H1 (cell line): ENCODE data around the gene AHDC1. TPM values are rescaled to one million over a fixed set of nuclear protein-coding genes. Genes with fewer than 3 reads are reported as not detected.

ENCODE experiments used
- JUND ChIP-seq: IDR thresholded peaks from 2 replicates; pipeline ENCODE4 v1.6.1; 2011; ENCODE audit warnings: mild to moderate bottlenecking, improper control_type of control experiment, low read length
- POU5F1 ChIP-seq: IDR thresholded peaks from 2 replicates; pipeline ENCODE4 v1.6.1; 2011; ENCODE audit warnings: low read depth, mild to moderate bottlenecking, low read length, moderate library complexity
- TAF1 ChIP-seq: IDR thresholded peaks from 2 replicates; pipeline ENCODE4 v1.6.1; 2011; ENCODE audit warnings: mild to moderate bottlenecking, low read depth, low read length
- polyA plus RNA-seq, 7 experiments: library from polyadenylated mRNA; depleted of rRNA in 3 of 7; stranded (reverse) in 5 of 7; unstranded in 2 of 7; fragments of >200 nt in 5 of 7; fragments of 200-250 nt in 2 of 7; gene quantifications; 1 replicate in 5 of 7; 2 replicates in 1 of 7; 4 replicates in 1 of 7; pipeline versions ENCODE4 v1.2.1 to v1.2.3, GENCODE V29; 2011 to 2013; ENCODE audit warnings: missing spikeins in 2 of 7, mixed read lengths in 2 of 7
- total RNA-seq: library from RNA; stranded (reverse); fragmentation: NEBNext Ultra II Directional; extraction: Animal tissue kit (Norgen Biotek cat#: 25700); gene quantifications from 2 replicates; pipeline ENCODE4 v1.2.1, GENCODE V29; 2021
- TF ChIP-seq, protein P1 (sequence below), 3 experiments: IDR thresholded peaks; 1 replicate in 2 of 3; 2 replicates in 1 of 3; pipeline versions ENCODE4 v1.5.1 to v1.6.1; 2011; ENCODE audit warnings: low read length in 3 of 3, mild to moderate bottlenecking in 3 of 3, inconsistent platforms in 2 of 3, low read depth in 1 of 3, moderate library complexity in 1 of 3; ENCODE audit not compliant: insufficient read depth in 1 of 3; ENCODE audit errors: control extremely low read depth in 1 of 3

The AHDC1 gene
- total and polyA plus RNA-seq, 2 of the 8 experiments (the other 6 are each of a cell fraction or from before 2014, with no cell fraction given): 4.4 to 35.1 TPM

DNA sequence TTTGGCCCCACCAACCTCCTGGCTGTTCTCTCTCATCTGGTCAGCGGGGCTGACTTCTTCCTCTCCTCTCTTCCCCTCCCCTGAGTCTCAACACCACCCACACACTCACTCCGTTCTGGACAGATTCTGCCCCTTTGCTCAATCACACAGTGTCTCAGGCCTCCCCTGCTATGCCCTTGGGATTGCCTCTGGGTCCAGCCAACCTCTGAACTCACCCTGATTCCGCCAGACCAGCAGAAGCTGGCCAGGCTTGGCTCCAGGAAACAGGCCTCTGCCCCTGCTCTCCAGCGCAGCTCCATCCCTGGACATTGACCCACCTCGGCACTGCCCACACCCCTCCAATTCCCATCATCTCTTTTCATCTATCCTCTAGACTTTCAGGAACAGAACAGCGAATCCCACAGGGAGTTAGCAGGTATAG, 22.1 kb downstream of the AHDC1 start (continued):
- TF ChIP-seq, protein P1, sequence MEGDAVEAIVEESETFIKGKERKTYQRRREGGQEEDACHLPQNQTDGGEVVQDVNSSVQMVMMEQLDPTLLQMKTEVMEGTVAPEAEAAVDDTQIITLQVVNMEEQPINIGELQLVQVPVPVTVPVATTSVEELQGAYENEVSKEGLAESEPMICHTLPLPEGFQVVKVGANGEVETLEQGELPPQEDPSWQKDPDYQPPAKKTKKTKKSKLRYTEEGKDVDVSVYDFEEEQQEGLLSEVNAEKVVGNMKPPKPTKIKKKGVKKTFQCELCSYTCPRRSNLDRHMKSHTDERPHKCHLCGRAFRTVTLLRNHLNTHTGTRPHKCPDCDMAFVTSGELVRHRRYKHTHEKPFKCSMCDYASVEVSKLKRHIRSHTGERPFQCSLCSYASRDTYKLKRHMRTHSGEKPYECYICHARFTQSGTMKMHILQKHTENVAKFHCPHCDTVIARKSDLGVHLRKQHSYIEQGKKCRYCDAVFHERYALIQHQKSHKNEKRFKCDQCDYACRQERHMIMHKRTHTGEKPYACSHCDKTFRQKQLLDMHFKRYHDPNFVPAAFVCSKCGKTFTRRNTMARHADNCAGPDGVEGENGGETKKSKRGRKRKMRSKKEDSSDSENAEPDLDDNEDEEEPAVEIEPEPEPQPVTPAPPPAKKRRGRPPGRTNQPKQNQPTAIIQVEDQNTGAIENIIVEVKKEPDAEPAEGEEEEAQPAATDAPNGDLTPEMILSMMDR (IDR thresholded peaks at IDR 0.05; ENCODE audit: control extremely low read depth in 1 of 3, insufficient read depth in 1 of 3, low read depth in 1 of 3, low read length in 3 of 3): no peak
- TF ChIP-seq JUND: no peak
- no peak for TF ChIP-seq TAF1
- no peak for TF ChIP-seq POU5F1
